ENCODE measurements around the gene THAP8. TPM values are rescaled to one million over a fixed set of nuclear protein-coding genes. Genes with fewer than 3 reads are reported as not detected.
A peak's percentile ranks its signal among the peaks of the same experiment; 100 is the strongest.
"Not testable (repeated sequence)": the region's sequence is repeated elsewhere in the genome, so short reads cannot be mapped to it uniquely, and the experiment has no call there.

Gene THAP8
- total RNA-seq, 1 experiment from 2014 or later = 7.6 TPM

DNA sequence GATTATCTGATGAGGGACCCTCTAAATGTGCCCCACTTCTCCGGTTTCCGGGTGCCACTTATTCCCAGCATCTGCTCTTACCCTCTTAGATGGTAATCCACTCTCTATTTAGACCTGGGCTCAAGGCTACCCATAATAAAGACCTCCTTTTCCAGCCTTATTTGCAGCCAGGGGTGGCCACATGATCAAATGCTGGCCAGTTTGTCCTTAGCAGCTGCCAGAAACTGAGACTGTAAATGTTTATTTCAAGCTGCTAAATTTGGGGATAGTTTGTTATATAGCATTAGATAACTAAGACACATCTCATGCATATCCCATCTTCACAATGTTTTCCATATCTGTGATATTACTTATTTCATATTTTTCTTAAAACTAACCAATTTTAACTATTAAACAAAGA, 10.1 kb downstream of the THAP8 start:
- CTCF ChIA-PET = no interaction called here
- H3K4me1 Mint-ChIP-seq (ENCODE audit: low read depth, unreplicated experiment) = peaks cover 29% of the 10 kb centered on the region
- H3K9me3 ChIP-seq = no peaks in the 10 kb centered on the region
- no peak overlapping the region for H3K4me3 Mint-ChIP-seq (ENCODE audit: unreplicated experiment)
- peaks cover 29% of the 10 kb centered on the region for H3K36me3 Mint-ChIP-seq (ENCODE audit: insufficient read depth, unreplicated experiment)
- H3K27me3 Mint-ChIP-seq (ENCODE audit: insufficient read depth, unreplicated experiment) = no peaks in the 10 kb centered on the region
- no peak overlapping the region for H3K27ac Mint-ChIP-seq (ENCODE audit: unreplicated experiment)
- H3K4me1 ChIP-seq = peaks cover 22% of the 10 kb centered on the region
- intact Hi-C loops (cut with micrococcal nuclease; ENCODE audit: unreplicated experiment) = no loop called here
- no peaks in the 10 kb centered on the region for H3K27me3 ChIP-seq (replicated peaks; ENCODE audit: control insufficient read depth, insufficient read depth, low read length)
- no TSS peak for BruUV-seq (replicated peaks)
- DNase-seq = no peak
- H3K4me3 ChIP-seq (ENCODE audit: low read depth, low read length) = no peak overlapping the region
- H3K9me3 Mint-ChIP-seq (ENCODE audit: unreplicated experiment) = no peaks in the 10 kb centered on the region
- TF ChIP-seq, protein P1, sequence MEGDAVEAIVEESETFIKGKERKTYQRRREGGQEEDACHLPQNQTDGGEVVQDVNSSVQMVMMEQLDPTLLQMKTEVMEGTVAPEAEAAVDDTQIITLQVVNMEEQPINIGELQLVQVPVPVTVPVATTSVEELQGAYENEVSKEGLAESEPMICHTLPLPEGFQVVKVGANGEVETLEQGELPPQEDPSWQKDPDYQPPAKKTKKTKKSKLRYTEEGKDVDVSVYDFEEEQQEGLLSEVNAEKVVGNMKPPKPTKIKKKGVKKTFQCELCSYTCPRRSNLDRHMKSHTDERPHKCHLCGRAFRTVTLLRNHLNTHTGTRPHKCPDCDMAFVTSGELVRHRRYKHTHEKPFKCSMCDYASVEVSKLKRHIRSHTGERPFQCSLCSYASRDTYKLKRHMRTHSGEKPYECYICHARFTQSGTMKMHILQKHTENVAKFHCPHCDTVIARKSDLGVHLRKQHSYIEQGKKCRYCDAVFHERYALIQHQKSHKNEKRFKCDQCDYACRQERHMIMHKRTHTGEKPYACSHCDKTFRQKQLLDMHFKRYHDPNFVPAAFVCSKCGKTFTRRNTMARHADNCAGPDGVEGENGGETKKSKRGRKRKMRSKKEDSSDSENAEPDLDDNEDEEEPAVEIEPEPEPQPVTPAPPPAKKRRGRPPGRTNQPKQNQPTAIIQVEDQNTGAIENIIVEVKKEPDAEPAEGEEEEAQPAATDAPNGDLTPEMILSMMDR (IDR thresholded peaks at IDR 0.05; ENCODE audit: insufficient read depth in 1 of 2, low read depth in 1 of 2, low read length in 1 of 2, severe bottlenecking in 1 of 2, unreplicated experiment in 1 of 2) = no peak
- no peaks in the 10 kb centered on the region for H3K36me3 ChIP-seq (ENCODE audit: control insufficient read depth, insufficient read depth, low read length)
- POLR2A ChIA-PET = no interaction called here

DNA sequence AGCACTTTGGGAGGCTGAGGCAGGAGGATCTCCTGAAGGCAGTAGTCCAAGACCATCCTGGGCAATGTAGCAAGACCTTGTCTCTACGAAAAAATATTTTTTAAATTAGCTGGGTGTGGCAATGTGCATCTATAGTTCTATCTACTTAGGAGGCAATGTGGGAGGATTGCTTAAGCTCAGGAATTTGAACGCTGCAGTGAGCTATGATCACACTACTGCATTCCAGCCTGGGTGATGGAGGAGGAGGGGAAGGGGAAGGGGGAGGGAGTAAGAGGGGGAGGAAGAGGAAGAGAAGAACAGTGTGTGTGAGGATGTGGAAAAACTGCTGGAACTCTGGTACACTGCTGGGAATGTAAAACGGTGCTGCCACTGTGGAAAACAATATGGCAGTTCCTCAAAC, 12.3 kb downstream of the THAP8 start:
- TF ChIP-seq, protein P1 (IDR thresholded peaks at IDR 0.05; ENCODE audit: insufficient read depth in 1 of 2, low read depth in 1 of 2, low read length in 1 of 2, severe bottlenecking in 1 of 2, unreplicated experiment in 1 of 2) = no peak
- DNase-seq = peak; percentile 75 to 81
- Mint-ChIP-seq H3K9me3 (ENCODE audit: unreplicated experiment) (no peaks in the 10 kb centered on the region), H3K27me3 (ENCODE audit: insufficient read depth, unreplicated experiment) (no peaks in the 10 kb centered on the region), H3K27ac (ENCODE audit: unreplicated experiment) (peak overlapping the region; percentile 91), H3K4me1 (ENCODE audit: low read depth, unreplicated experiment) (peaks cover 29% of the 10 kb centered on the region), H3K4me3 (ENCODE audit: unreplicated experiment) (peak overlapping the region; percentile 35), H3K36me3 (ENCODE audit: insufficient read depth, unreplicated experiment) (peaks cover 35% of the 10 kb centered on the region)
- no peak overlapping the region for H3K4me3 ChIP-seq (ENCODE audit: low read depth, low read length)
- H3K9me3 ChIP-seq = no peaks in the 10 kb centered on the region
- H3K27me3 ChIP-seq (replicated peaks; ENCODE audit: control insufficient read depth, insufficient read depth, low read length) = no peaks in the 10 kb centered on the region
- ChIA-PET POLR2A (interaction anchor here (0.6 to 1.1 kb wide), 8 partner anchors 8 to 73 kb away, joined by 3 to 15 read pairs (median 4); partner anchors contain the start of genes ALKBH6, POLR2I, SYNE4 and TBCB), CTCF (interaction anchor here (0.6 to 1.2 kb wide), 6 partner anchors 9 to 1036 kb away, joined by 3 to 9 read pairs (median 4); partner anchors contain the start of gene SYNE4)
- intact Hi-C loops (cut with micrococcal nuclease; ENCODE audit: unreplicated experiment) = loop anchor here (1.0 kb wide), 1 partner anchor 12 kb away; the partner anchor contains the start of genes THAP8 and WDR62
- no peaks in the 10 kb centered on the region for H3K36me3 ChIP-seq (ENCODE audit: control insufficient read depth, insufficient read depth, low read length)
- no TSS peak for BruUV-seq (replicated peaks)
- peaks cover 22% of the 10 kb centered on the region for H3K4me1 ChIP-seq

DNA sequence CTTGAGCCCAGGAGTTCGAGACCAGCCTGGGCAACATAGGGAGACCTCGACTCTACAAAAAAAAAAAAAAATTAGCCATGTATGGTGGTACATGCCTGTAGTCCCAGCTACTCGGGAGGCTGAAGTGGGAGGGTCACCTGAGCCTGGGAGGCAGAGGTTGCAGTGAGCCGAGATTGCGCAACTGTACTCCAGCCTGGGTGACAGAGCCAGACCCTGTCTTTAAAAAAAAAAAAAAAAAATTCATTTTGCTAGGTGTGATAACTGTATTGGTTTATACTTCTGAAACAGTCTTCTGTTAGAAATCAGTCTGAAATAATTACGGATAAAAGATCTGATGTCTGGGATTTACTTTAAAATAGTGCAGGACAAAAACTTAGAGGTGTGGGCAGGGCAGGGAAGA, 13.0 kb downstream of the THAP8 start:
- peak overlapping the region; percentile 91 for H3K27ac Mint-ChIP-seq (ENCODE audit: unreplicated experiment)
- CTCF ChIA-PET = interaction anchor here (0.8 to 1.2 kb wide), 2 partner anchors 33 to 1035 kb away, joined by 5 to 9 read pairs; partner anchors contain the start of gene SYNE4

More for the DNA sequence above, 13.0 kb downstream of the THAP8 start:
- peaks cover 22% of the 10 kb centered on the region for H3K4me1 ChIP-seq
- POLR2A ChIA-PET = interaction anchor here (0.8 kb wide), 1 partner anchor 15 kb away, joined by 3 read pairs; no protein-coding TSS in a partner anchor
- H3K36me3 ChIP-seq (ENCODE audit: control insufficient read depth, insufficient read depth, low read length); BruUV-seq (replicated peaks); H3K9me3 ChIP-seq; intact Hi-C loops (cut with micrococcal nuclease; ENCODE audit: unreplicated experiment); H3K9me3 Mint-ChIP-seq (ENCODE audit: unreplicated experiment); H3K27me3 ChIP-seq (replicated peaks; ENCODE audit: control insufficient read depth, insufficient read depth, low read length); H3K4me3 ChIP-seq (ENCODE audit: low read depth, low read length); H3K27me3 Mint-ChIP-seq (ENCODE audit: insufficient read depth, unreplicated experiment); DNase-seq: not testable (repeated sequence)
- Mint-ChIP-seq H3K36me3 (ENCODE audit: insufficient read depth, unreplicated experiment) (peaks cover 35% of the 10 kb centered on the region), H3K4me3 (ENCODE audit: unreplicated experiment) (peak overlapping the region; percentile 35), H3K4me1 (ENCODE audit: low read depth, unreplicated experiment) (peaks cover 29% of the 10 kb centered on the region)

Measured in Caco-2 (cell line).